Midbrain (tissue), 1 donor: ENCODE measurements around the gene LAGE3.
A peak's percentile ranks its signal among the peaks of the same experiment; 100 is the strongest.

ENCODE experiments used
- DNase-seq: peaks from one replicate; lab custom pipeline; 2025; lab: John Stamatoyannopoulos, UW

Gene LAGE3

GRCh38 chrX:154458116-154458953 lies 20.7 kb downstream of the LAGE3 start, which contains the start of gene PLXNA3:
PLXNA3 (plus strand) TSS chrX:154458281; CDS start chrX:154460184, 1,903 bp downstream.
- DNase-seq: peak; percentile 18

GRCh38 chrX:154457491-154458115 lies 21.5 kb downstream of the LAGE3 start:
- peak; percentile 18 for DNase-seq

GRCh38 chrX:154452823-154453222 lies 26.3 kb downstream of the LAGE3 start:
- peak; percentile 23 for DNase-seq

- DNase-seq: no peak
Measured at GRCh38 chrX:154450312-154450711, 28.8 kb downstream of the LAGE3 start.

- DNase-seq: no peak
Measured at GRCh38 chrX:154449618-154450017, 29.5 kb downstream of the LAGE3 start.

GRCh38 chrX:154448484-154448883 lies 30.6 kb downstream of the LAGE3 start:
- no peak for DNase-seq

- DNase-seq: no peak
Measured at GRCh38 chrX:154446430-154446829, 32.7 kb downstream of the LAGE3 start.

GRCh38 chrX:154445776-154446175 lies 33.3 kb downstream of the LAGE3 start:
- no peak for DNase-seq

- no peak for DNase-seq
Measured at GRCh38 chrX:154444755-154445246, 34.3 kb downstream of the LAGE3 start.

GRCh38 chrX:154443992-154444754 lies 34.9 kb downstream of the LAGE3 start, which contains the start of gene FAM50A:
FAM50A (plus strand) TSS chrX:154444141; CDS start chrX:154444236, 95 bp downstream.
- DNase-seq: peak; percentile 58

GRCh38 chrX:154443479-154443910 lies 35.6 kb downstream of the LAGE3 start:
- DNase-seq: no peak

GRCh38 chrX:154441984-154442707 lies 36.9 kb downstream of the LAGE3 start:
- no peak for DNase-seq

- DNase-seq: no peak
Measured at GRCh38 chrX:154441564-154441963, 37.5 kb downstream of the LAGE3 start.

- no peak for DNase-seq
Measured at GRCh38 chrX:154440623-154441357, 38.3 kb downstream of the LAGE3 start.

- DNase-seq: no peak
Measured at GRCh38 chrX:154439841-154440240, 39.2 kb downstream of the LAGE3 start.

GRCh38 chrX:154437971-154438893 lies 40.8 kb downstream of the LAGE3 start:
- DNase-seq: no peak

- peak; percentile 33 for DNase-seq
Measured at GRCh38 chrX:154436983-154437752, 41.9 kb downstream of the LAGE3 start, which contains the start of gene GDI1. GDI1 (plus strand) TSS chrX:154437154; CDS start chrX:154437255, 101 bp downstream.

GRCh38 chrX:154436374-154436982 lies 42.6 kb downstream of the LAGE3 start:
- peak; percentile 33 for DNase-seq
